ENCODE results near the gene IPPK.
"Not testable (repeated sequence)": the region's sequence is repeated elsewhere in the genome, so short reads cannot be mapped to it uniquely, and the experiment has no call there.

IPPK gene

GRCh38 chr9:92595075-92595474, 74.9 kb downstream of the IPPK start:
- not testable (repeated sequence) for DNase-seq (ENCODE audit: low read depth in 2 of 2)

- DNase-seq (ENCODE audit: low read depth in 2 of 2), result no peak
Measured at GRCh38 chr9:92592946-92593861, 76.7 kb downstream of the IPPK start.

GRCh38 chr9:92592537-92592936, 77.4 kb downstream of the IPPK start:
- no peak for DNase-seq (ENCODE audit: low read depth in 2 of 2)

- DNase-seq (ENCODE audit: low read depth in 2 of 2), result no peak
Measured at GRCh38 chr9:92590377-92590776, 79.6 kb downstream of the IPPK start.

GRCh38 chr9:92589923-92590322, 80.0 kb downstream of the IPPK start:
- no peak for DNase-seq (ENCODE audit: low read depth in 2 of 2)

GRCh38 chr9:92576175-92576574, 93.8 kb downstream of the IPPK start:
- no peak for DNase-seq (ENCODE audit: low read depth in 2 of 2)

GRCh38 chr9:92573612-92574011, 96.3 kb downstream of the IPPK start:
- DNase-seq (ENCODE audit: low read depth in 2 of 2), result not testable (repeated sequence)

GRCh38 chr9:92571871-92572270, 98.1 kb downstream of the IPPK start:
- DNase-seq (ENCODE audit: low read depth in 2 of 2), result not testable (repeated sequence)

- DNase-seq (ENCODE audit: low read depth in 2 of 2), result no peak
Measured at GRCh38 chr9:92564982-92565381, 104.9 kb downstream of the IPPK start.

GRCh38 chr9:92564504-92564903, 105.4 kb downstream of the IPPK start:
- no peak for DNase-seq (ENCODE audit: low read depth in 2 of 2)

Measured in stimulated activated CD8-positive, alpha-beta memory T cell treated with anti-CD3 and anti-CD28 coated beads, Interleukin-7, amount 100 ng/mL, for 1 hour (primary cell).